PC-9 (cell line): Measurements from ENCODE around the gene MYH15.

Experiments
- CTCF ChIP-seq: fragments of 200-600 bp; sonication (generic); conservative IDR thresholded peaks from 2 replicates; pipeline ENCODE4 v1.6.1; 2017; ENCODE audit warnings: mixed run types, antibody characterized with exemption, mild to moderate bottlenecking, moderate library complexity
- EZH2 ChIP-seq: fragments of 200-600 bp; sonication (generic); IDR thresholded peaks from 2 replicates; pipeline ENCODE4 v1.8.0; 2017; ENCODE audit warnings: antibody characterized with exemption, low read depth

GRCh38 chr3:108430540-108430939 lies 79.9 kb downstream of the MYH15 start:
- TF ChIP-seq CTCF (no peak), EZH2 (no peak)
